HepG2 (cell line): ENCODE measurements around the gene SNRPD2. TPM values are rescaled to one million over a fixed set of nuclear protein-coding genes. Genes with fewer than 3 reads are reported as not detected.

Source experiments
- DPF2 ChIP-seq: sonication (generic); formaldehyde crosslinking; IDR thresholded peaks from 2 replicates; pipeline ENCODE4 v1.4.0; 2020; ENCODE audit warnings: mild to moderate bottlenecking, low read depth, missing genetic modification reagents, borderline replicate concordance
- HMG20B ChIP-seq: conservative IDR thresholded peaks from 2 replicates; pipeline ENCODE4 v1.6.1; 2016; ENCODE audit warnings: missing genetic modification reagents, missing compliant biosample characterization
- PHF20 ChIP-seq: sonication (generic); formaldehyde crosslinking; IDR thresholded peaks from 2 replicates; pipeline ENCODE4 v1.5.0; 2020; ENCODE audit warnings: mild to moderate bottlenecking, missing genetic modification reagents
- RXRA ChIP-seq: sonication (generic); formaldehyde crosslinking; IDR thresholded peaks from 2 replicates; pipeline ENCODE4 v1.5.1; 2020; ENCODE audit warnings: missing genetic modification reagents
- SMYD3 ChIP-seq: sonication (generic); formaldehyde crosslinking; IDR thresholded peaks from 2 replicates; pipeline ENCODE4 v1.8.1; 2023; ENCODE audit warnings: mild to moderate bottlenecking, missing genetic modification reagents
- ZNF253 ChIP-seq: sonication (generic); formaldehyde crosslinking; IDR thresholded peaks from 2 replicates; pipeline ENCODE4 v1.8.0; 2022; ENCODE audit warnings: mild to moderate bottlenecking, missing genetic modification reagents, borderline replicate concordance
- ZNF563 ChIP-seq: sonication (generic); formaldehyde crosslinking; IDR thresholded peaks from 2 replicates; pipeline ENCODE4 v1.8.0; 2022; ENCODE audit warnings: mild to moderate bottlenecking, moderate library complexity, missing genetic modification reagents
- ZNF615 ChIP-seq: sonication (generic); formaldehyde crosslinking; IDR thresholded peaks from 2 replicates; pipeline ENCODE4 v1.5.0; 2020; ENCODE audit warnings: mild to moderate bottlenecking, missing genetic modification reagents, borderline replicate concordance
- ZNF839 ChIP-seq: sonication (generic); formaldehyde crosslinking; IDR thresholded peaks from 2 replicates; pipeline ENCODE4 v1.4.0; 2020; ENCODE audit warnings: missing genetic modification reagents, mild to moderate bottlenecking, borderline replicate concordance
- polyA plus RNA-seq, 8 experiments: library from polyadenylated mRNA; depleted of rRNA in 3 of 8; stranded (reverse) in 7 of 8; unstranded in 1 of 8; fragments of >200 nt; fragmentation: Illumina TruSeq in 4 of 8; extraction: Trizol in 4 of 8; gene quantifications; 2 replicates each; pipeline versions ENCODE4 v1.2.1 to v1.2.3, GENCODE V29; 2011 to 2016; ENCODE audit warnings: low read depth in 4 of 8, missing spikeins in 1 of 8, mixed read lengths in 1 of 8; ENCODE audit not compliant: insufficient read depth in 1 of 8
- total RNA-seq, 5 experiments: library from RNA; depleted of rRNA; stranded (reverse); fragments of >200 nt; fragmentation: Illumina TruSeq; extraction: Trizol; gene quantifications; 2 replicates each; pipeline ENCODE4 v1.2.3, GENCODE V29; 2016; ENCODE audit warnings: low read depth in 1 of 5
- TF ChIP-seq, protein P1 (sequence below): sonication (generic); formaldehyde crosslinking; IDR thresholded peaks from 2 replicates; pipeline ENCODE4 v1.9.0; 2021; ENCODE audit warnings: missing genetic modification reagents, borderline replicate concordance
- TF ChIP-seq, protein P2 (sequence below): sonication (generic); formaldehyde crosslinking; IDR thresholded peaks from 2 replicates; pipeline ENCODE4 v1.5.0; 2020; ENCODE audit warnings: mild to moderate bottlenecking, missing genetic modification reagents, borderline replicate concordance
- TF ChIP-seq, protein P3 (sequence below): sonication (generic); formaldehyde crosslinking; IDR thresholded peaks from 2 replicates; pipeline ENCODE4 v1.8.1; 2022; ENCODE audit warnings: mild to moderate bottlenecking, missing genetic modification reagents
- TF ChIP-seq, protein P4 (sequence below): sonication (generic); IDR thresholded peaks from 2 replicates; pipeline ENCODE4 v1.6.1; 2016; ENCODE audit warnings: low read depth, borderline replicate concordance
- TF ChIP-seq, protein P5 (sequence below): sonication (generic); formaldehyde crosslinking; IDR thresholded peaks from 2 replicates; pipeline ENCODE4 v1.4.0; 2020; ENCODE audit warnings: mild to moderate bottlenecking, missing genetic modification reagents
- TF ChIP-seq, protein P6 (sequence below): IDR thresholded peaks from 2 replicates; pipeline ENCODE4 v1.6.1; 2018; ENCODE audit warnings: missing genetic modification reagents, mild to moderate bottlenecking, missing compliant biosample characterization

SNRPD2 gene
- total and polyA plus RNA-seq, 2 of the 13 experiments (the other 11 are each of a cell fraction or from before 2014, with no cell fraction given), result 299 to 485 TPM

DNA sequence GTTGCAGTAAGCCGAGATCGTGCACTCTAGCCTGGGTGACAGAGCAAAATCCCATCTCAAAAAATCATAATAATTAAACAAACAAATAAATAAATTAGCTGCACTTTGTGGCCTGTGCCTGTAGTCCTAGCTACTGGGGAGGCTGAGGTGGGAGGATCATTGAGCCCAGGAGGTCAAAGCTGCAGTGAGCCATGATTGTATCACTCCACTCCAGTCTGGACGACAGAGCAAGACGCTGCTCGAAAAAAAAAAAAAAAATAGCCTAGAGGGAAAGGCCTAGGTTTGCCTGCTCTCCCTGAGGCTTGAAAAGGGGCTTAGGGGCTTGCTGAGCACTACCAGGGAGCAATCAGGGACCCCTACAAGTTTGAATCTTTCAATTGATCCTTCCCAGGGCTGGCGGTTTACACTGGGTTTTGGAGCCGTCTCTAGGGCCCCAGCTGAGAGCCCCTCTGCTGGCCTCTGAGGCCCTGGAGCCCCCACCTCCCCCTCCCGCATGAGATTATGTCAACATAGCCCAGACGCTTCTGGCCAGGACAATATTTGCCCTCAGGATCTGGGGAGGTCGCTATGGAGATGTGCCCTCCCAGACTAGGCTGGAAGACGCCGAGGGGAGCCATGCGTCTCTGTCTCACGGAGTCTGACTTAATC, 34.1 kb downstream of the SNRPD2 start (continued):
- TF ChIP-seq, protein P1, sequence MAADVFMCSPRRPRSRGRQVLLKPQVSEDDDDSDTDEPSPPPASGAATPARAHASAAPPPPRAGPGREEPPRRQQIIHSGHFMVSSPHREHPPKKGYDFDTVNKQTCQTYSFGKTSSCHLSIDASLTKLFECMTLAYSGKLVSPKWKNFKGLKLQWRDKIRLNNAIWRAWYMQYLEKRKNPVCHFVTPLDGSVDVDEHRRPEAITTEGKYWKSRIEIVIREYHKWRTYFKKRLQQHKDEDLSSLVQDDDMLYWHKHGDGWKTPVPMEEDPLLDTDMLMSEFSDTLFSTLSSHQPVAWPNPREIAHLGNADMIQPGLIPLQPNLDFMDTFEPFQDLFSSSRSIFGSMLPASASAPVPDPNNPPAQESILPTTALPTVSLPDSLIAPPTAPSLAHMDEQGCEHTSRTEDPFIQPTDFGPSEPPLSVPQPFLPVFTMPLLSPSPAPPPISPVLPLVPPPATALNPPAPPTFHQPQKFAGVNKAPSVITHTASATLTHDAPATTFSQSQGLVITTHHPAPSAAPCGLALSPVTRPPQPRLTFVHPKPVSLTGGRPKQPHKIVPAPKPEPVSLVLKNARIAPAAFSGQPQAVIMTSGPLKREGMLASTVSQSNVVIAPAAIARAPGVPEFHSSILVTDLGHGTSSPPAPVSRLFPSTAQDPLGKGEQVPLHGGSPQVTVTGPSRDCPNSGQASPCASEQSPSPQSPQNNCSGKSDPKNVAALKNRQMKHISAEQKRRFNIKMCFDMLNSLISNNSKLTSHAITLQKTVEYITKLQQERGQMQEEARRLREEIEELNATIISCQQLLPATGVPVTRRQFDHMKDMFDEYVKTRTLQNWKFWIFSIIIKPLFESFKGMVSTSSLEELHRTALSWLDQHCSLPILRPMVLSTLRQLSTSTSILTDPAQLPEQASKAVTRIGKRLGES (CRISPR knock-in tag), result no peak
- TF ChIP-seq, protein P2, sequence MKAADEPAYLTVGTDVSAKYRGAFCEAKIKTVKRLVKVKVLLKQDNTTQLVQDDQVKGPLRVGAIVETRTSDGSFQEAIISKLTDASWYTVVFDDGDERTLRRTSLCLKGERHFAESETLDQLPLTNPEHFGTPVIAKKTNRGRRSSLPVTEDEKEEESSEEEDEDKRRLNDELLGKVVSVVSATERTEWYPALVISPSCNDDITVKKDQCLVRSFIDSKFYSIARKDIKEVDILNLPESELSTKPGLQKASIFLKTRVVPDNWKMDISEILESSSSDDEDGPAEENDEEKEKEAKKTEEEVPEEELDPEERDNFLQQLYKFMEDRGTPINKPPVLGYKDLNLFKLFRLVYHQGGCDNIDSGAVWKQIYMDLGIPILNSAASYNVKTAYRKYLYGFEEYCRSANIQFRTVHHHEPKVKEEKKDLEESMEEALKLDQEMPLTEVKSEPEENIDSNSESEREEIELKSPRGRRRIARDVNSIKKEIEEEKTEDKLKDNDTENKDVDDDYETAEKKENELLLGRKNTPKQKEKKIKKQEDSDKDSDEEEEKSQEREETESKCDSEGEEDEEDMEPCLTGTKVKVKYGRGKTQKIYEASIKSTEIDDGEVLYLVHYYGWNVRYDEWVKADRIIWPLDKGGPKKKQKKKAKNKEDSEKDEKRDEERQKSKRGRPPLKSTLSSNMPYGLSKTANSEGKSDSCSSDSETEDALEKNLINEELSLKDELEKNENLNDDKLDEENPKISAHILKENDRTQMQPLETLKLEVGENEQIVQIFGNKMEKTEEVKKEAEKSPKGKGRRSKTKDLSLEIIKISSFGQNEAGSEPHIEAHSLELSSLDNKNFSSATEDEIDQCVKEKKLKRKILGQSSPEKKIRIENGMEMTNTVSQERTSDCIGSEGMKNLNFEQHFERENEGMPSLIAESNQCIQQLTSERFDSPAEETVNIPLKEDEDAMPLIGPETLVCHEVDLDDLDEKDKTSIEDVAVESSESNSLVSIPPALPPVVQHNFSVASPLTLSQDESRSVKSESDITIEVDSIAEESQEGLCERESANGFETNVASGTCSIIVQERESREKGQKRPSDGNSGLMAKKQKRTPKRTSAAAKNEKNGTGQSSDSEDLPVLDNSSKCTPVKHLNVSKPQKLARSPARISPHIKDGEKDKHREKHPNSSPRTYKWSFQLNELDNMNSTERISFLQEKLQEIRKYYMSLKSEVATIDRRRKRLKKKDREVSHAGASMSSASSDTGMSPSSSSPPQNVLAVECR, result peak; percentile 57; the same call in 1 of the 2 replicates
- TF ChIP-seq, protein P3, sequence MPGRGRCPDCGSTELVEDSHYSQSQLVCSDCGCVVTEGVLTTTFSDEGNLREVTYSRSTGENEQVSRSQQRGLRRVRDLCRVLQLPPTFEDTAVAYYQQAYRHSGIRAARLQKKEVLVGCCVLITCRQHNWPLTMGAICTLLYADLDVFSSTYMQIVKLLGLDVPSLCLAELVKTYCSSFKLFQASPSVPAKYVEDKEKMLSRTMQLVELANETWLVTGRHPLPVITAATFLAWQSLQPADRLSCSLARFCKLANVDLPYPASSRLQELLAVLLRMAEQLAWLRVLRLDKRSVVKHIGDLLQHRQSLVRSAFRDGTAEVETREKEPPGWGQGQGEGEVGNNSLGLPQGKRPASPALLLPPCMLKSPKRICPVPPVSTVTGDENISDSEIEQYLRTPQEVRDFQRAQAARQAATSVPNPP (CRISPR knock-in tag), result no peak
- TF ChIP-seq, protein P4, sequence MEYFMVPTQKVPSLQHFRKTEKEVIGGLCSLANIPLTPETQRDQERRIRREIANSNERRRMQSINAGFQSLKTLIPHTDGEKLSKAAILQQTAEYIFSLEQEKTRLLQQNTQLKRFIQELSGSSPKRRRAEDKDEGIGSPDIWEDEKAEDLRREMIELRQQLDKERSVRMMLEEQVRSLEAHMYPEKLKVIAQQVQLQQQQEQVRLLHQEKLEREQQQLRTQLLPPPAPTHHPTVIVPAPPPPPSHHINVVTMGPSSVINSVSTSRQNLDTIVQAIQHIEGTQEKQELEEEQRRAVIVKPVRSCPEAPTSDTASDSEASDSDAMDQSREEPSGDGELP, result peak; percentile 91
- no peak for TF ChIP-seq ZNF839 (CRISPR knock-in tag)
- TF ChIP-seq DPF2, result no peak
- TF ChIP-seq ZNF253, result no peak
- TF ChIP-seq, protein P5, sequence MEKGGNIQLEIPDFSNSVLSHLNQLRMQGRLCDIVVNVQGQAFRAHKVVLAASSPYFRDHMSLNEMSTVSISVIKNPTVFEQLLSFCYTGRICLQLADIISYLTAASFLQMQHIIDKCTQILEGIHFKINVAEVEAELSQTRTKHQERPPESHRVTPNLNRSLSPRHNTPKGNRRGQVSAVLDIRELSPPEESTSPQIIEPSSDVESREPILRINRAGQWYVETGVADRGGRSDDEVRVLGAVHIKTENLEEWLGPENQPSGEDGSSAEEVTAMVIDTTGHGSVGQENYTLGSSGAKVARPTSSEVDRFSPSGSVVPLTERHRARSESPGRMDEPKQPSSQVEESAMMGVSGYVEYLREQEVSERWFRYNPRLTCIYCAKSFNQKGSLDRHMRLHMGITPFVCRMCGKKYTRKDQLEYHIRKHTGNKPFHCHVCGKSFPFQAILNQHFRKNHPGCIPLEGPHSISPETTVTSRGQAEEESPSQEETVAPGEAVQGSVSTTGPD (CRISPR knock-in tag), result no peak
- TF ChIP-seq HMG20B (CRISPR knock-in tag), result no peak
- TF ChIP-seq ZNF563 (CRISPR knock-in tag), result no peak
- TF ChIP-seq, protein P6, sequence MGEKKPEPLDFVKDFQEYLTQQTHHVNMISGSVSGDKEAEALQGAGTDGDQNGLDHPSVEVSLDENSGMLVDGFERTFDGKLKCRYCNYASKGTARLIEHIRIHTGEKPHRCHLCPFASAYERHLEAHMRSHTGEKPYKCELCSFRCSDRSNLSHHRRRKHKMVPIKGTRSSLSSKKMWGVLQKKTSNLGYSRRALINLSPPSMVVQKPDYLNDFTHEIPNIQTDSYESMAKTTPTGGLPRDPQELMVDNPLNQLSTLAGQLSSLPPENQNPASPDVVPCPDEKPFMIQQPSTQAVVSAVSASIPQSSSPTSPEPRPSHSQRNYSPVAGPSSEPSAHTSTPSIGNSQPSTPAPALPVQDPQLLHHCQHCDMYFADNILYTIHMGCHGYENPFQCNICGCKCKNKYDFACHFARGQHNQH (CRISPR knock-in tag), result 0 out of 2 replicates have a peak, but pooled peaks have one; percentile 59
- TF ChIP-seq RXRA (CRISPR knock-in tag), result no peak; the same call in 1 of the 2 replicates
- TF ChIP-seq ZNF615, result no peak
- no peak for TF ChIP-seq SMYD3 (CRISPR knock-in tag)
- no peak for TF ChIP-seq PHF20
